NCI-H1048 (cell line): ENCODE measurements around the gene MRPL55.
"Not testable (repeated sequence)": the region's sequence is repeated elsewhere in the genome, so short reads cannot be mapped to it uniquely, and the experiment has no call there.

Experiments
- DNase-seq: peaks from one replicate; lab custom pipeline; 2025; lab: John Stamatoyannopoulos, UW

MRPL55 gene

DNA sequence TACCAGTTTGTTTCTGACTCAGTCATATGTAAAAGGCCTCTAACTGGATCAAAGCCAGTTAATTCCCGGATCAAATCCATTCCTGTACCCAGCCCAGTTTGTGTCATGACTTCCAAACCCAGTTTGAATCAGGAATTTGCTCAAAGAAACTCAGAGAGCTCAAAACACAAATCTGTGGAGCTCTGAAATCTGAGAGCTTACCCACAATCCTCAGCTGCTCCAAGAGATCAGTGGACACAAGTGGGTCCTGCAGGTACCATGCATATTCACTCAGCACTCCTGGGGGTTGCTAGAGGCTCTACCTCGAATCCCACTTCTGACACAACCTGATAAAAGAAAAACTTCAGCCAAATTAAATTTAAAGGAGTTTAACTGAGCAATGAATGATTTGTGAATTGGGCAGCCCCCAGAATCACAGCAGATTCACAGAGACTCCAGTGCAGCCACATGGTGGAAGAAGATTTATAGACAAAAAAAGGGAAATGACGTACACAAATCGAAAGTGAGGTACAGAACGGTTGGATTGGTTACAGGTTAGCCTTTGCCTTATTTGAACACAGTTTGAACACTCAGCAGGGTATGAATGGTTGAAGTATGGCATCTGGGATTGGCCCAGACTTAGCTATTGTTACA lies 11.9 kb upstream of the MRPL55 start:
- no peak for DNase-seq

DNA sequence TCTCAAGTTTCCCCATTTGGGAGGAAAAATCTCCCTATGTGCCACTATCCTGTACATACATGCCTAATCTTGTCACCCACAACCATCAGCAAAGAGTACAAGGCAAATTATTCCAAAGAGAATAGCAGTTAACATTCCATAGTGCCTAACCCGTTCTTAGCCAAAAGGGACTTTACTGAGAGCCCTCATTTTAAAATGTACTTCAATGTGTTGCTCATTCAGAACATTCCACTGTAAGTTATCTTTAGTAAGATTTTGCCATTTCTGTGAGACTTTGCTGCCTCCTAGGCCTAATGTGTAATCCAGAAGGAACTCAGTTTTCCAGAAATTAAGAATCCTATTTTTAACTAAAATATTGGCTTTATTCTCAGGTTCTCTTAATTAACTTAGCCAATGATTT lies 11.3 kb upstream of the MRPL55 start:
- DNase-seq: no peak

DNA sequence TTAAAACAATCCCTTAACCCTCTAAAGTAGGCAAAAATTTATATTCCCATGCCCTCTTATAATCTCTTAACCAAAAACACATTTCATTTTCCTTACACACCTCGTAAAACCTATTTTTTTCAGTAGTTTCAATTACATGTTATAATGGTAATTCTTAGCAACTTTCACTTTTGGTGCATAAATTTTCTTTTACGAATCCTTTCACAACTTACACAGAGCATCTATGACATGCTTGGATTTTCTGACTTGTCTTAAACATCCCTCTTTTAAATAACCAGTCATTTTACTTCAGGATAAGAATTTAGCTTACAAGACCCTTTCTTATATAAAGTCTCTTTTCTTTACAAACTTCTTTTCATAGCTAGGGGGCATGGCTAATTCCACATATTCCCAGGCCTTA lies 8.9 kb upstream of the MRPL55 start:
- DNase-seq: no peak

- no peak for DNase-seq
Measured at GRCh38 chr1:228117335-228117734, 8.2 kb upstream of the MRPL55 start.

DNA sequence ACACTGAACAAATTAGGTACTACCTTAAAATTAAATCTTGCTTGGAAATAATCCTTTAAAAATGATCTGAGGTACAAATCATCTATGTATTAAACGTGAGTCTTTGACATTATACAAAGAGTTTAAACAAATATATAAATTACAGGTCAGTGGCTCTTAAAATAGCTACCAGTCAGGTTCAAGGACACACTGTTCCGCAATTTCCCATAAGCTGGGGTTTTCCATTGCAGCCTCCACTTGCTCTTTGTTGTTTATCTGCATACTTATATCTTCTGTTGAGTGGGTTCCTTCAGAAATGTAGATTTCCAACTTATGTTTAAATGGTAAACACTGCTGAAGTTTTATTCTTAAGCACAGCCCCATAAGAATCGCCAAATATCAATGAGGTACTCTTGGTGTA lies 5.7 kb upstream of the MRPL55 start:
- no peak for DNase-seq

- no peak for DNase-seq
Measured at GRCh38 chr1:228112617-228113016, 3.5 kb upstream of the MRPL55 start.

DNA sequence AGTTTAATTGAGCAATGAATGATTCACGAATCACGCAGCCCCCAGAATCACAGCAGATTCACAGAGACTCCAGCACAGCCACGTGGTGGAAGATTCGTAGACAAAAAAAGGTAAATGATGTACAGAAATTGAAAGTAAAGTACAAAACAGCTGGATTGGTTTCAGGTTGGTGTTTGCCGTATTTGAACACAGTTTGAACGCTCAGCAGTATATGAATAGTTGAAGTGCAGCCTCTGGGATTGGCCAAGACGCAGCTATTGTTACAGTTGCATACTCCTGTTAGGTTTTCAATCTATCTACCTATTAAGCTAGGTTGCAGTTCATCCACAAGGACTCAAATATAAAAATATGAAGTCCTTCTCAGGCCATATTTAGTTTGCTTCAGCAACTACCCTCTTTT lies 3.1 kb upstream of the MRPL55 start:
- DNase-seq: no peak

DNA sequence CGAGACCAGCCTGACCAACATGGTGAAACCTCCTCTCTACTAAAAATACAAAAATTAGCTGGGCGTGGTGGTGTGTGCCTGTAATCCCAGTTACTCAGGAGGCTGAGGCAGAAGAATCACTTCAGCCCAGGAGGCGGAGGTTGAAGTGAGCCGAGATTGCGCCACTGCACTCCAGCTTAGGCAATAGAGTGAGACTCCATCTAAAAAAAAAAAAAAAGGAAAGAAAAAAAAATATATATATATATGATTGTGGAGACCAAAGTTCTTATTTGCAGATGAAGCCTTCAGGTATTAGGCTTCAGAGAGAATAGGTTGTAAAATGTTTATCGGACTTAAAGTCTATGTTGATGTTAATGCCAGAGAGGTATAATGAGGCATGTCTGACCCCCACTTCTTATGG lies 2.2 kb upstream of the MRPL55 start:
- DNase-seq: not testable (repeated sequence)

- DNase-seq: no peak
Measured at GRCh38 chr1:228110556-228110955, 1.5 kb upstream of the MRPL55 start.

- no peak for DNase-seq
Measured at GRCh38 chr1:228109962-228110488, 926 bp upstream of the MRPL55 start.

DNA sequence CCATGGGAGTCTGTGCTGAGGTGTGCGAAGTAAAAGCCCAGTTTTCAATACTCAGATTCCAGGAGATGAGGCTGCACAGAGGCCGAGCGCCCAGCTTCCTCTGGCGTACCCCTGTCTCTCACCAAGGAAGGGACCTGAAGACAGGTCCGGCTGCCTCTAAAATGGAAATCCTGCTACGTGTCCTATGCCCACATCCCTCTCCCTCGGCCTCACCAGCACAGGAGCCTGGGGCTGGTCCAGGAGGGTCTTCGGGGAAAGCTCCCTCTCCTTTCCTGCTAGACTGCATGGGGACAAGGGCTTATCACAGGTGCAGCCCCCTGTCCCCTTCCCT lies 392 bp downstream of the MRPL55 start:
- no peak for DNase-seq

- DNase-seq: no peak
Measured at GRCh38 chr1:228108055-228108690, 926 bp downstream of the MRPL55 start.

DNA sequence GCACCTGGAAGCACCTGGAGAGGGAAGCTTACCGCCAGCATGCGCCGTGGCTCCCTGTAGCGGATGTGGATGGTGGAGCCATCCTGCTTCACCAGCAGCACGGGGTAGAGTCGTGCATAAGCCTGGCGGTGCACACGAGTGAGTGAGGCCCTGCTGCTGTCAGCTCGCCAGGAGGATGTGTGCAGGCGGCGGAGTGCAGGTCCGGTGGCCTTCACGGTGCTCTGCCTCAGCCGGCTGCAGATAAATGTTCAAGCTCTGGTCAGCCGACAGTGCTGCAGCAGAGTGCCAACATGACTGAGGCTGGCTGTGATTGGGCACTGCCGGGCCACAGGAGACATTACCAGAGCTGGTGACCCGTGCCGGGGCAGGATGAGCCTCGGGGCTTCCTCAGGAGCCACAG lies 1.5 kb downstream of the MRPL55 start:
- DNase-seq: no peak

DNA sequence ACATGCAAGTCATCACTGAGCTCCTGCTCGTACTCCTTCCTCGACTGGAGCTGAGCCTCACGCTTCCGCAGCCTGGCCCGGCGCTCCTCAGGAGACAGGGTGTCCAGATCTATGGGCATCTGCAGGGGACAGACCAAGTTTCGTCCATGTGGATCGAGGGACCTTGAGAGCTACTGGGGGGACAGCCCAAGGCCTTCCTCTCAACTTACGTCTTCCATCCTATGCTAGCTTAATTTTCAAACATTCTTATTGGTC lies 2.4 kb downstream of the MRPL55 start:
- no peak for DNase-seq

- no peak for DNase-seq
Measured at GRCh38 chr1:228105996-228106799, 2.9 kb downstream of the MRPL55 start.

GRCh38 chr1:228105270-228105995 lies 3.7 kb downstream of the MRPL55 start:
- no peak for DNase-seq

DNA sequence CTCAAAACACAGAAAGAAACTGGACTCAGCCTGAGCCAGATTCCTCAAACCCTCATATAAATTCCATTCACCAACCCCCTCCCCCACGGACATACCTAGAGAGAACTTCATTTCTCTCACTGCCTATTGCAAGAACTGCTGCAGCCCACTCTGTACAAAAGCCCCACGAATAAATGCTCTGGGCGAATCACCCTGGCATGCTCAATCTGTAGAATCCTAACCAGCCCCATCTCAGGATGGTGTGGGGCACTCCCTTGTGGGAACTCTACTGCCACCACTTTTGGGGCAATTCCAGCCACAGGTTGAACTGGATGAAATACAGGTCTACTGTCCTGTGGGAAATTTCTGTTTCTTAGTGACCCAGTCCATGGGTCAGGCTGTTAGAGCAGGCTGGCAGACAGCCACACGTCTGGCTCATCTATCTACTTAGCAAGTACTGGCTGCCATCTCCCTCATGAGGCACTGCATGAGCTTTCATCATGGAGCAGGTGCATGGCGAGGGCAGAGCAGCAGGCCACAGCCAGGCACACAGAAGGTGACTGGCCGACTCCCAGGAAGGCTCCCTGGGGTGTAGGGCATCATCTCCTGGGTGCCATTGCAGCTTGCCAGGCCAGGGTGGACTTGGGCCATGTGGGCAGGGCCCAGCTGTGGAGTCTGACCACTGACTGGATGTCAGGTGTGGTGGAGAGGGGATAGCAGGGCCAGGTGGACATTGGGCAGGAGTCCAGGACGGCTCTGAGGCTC lies 4.4 kb downstream of the MRPL55 start:
- DNase-seq: no peak

DNA sequence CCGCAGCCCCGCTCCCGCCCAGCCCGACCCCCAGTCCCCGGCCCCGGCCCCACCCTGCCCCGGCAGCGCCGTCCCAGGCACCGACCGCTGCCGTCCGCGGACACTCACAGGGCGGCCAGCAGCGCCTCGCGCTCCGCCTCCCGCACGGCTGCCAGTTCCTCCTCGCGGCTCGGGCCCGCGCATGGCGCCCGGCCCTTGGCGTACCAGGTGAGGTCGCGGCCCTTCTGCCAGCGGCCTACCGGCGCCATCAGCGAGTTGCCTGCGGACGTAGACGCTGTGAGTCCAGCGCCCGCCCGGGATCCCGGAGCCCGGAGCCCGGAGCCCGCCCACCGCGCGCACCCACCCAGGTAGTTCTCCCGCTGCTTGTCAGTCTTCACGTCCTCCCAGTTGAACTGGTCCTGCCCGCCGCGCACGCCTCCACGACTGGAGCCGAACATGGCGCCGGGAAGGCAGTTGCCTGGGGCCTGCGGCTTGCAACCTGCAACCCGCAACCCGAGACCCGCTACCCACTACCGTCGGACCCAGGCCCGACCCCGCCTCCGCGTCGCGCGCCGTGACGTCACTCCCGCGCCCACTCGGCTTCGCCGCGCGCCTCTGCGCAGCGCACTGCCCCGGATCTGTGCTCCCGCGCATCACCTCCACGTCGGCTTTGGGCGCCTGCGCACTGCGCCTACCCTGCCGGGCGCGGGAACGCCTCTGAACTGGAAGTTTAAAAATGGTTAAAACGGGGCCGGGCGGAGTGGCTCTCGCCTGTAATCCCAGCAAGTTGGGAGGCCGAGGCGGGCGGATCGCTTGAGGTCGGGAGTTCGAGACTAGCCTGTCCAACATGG lies 6.1 kb downstream of the MRPL55 start, which contains the start of gene C1orf35:
TSS of gene C1orf35 (minus strand) at position 535 of the 830 bp plus-strand sequence. CDS start at position 437, 98 bp downstream.
- DNase-seq: peak; percentile 99

- no peak for DNase-seq
Measured at GRCh38 chr1:228101994-228102790, 6.9 kb downstream of the MRPL55 start.

DNA sequence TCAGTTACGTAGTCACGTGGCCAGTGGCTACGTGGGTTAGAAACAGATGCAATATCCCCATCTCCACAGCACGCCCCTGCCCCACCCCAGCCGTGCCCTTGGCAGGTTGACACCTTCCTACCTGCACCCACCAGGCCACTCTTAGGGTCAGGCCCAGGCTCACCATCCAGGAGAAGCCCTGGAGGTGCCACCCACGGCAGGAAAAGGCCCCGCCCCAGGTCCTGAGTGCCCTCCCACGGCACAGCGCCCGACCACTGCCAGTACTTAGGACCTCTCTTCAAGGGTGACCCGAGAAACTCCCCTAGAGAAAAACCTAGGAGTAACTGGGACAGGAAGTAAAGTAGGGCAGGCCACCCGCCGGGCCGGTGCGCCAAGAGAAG lies 7.5 kb downstream of the MRPL55 start:
- no peak for DNase-seq
